HG02759 (cell line): ENCODE results near the gene TMED9.
"Not testable (repeated sequence)": the region's sequence is repeated elsewhere in the genome, so short reads cannot be mapped to it uniquely, and the experiment has no call there.

Experiments
- ATAC-seq: cut with Tn5 transposase; IDR thresholded peaks from one replicate; pipeline ENCODE4 v1.9.1; 2021; ENCODE audit warnings: mild to moderate bottlenecking, moderate library complexity; ENCODE audit not compliant: unreplicated experiment

TMED9 gene

DNA sequence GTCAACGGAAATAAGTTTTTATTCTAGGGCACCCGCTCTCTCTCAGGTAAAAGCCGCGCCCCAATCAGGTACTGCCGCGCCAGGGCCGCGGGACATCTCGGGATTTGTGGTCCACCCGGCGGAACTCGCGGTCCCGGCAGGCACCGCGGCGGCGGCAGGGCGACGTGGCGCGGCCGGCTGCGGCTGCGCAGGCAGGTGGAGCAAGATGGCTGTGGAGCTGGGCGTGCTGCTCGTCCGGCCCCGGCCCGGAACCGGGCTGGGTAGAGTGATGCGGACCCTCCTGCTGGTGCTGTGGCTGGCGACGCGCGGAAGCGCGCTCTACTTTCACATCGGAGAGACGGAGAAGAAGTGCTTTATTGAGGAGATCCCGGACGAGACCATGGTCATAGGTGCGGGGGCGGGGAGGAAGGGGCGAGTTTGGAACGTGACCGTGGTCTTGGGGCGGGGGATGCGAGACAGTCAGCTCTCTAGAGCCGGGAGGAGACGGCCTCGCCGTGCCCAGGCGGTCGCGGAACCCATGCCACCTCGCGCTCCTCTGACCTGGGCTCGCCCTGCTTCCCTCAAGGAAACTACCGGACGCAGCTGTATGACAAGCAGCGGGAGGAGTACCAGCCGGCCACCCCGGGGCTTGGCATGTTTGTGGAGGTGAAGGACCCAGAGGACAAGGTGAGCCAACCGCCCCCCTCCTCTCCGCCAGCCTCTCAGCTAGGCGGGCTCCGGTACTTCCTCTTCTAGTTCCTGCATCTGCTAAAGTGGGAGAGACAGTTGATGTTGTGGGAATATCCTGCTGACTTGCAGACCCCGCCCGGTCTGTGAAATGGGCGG lies at the start of gene TMED9:
Gene TMED9, plus strand, starts transcription at position 194 of the 825 bp plus-strand sequence. Its CDS starts 12 bp downstream, at position 206.
- peak; percentile 97 for ATAC-seq

DNA sequence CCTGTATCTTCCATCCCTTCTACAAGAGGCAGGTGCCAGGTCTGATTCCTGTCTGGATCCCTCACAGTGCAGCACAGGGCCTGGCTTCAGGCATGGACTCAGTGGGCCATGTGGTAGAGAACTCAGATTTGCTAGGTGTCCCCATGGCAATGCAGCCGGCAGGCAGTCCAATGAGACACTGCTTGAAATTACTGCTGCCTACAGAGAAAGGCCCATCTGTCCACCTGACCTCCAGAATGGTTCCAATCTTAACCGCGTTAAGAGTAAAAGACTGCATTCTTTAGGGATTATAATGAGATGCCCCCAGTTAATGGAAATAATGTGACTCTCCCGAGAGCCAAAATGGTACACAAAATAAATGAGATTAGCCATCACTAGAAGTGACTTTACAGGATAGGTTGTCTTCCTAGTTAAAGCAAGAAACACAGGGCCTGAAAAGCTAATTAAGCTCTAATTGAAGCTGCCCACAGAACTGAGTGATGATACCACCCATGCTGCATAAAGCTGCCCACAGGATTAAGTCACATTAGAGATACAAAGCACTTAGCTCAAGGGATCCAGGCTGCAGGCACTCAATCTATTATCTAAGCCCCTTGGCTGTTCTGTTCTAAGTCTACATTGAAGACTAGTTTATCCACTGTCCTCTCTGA lies 49.1 kb upstream of the TMED9 start:
- ATAC-seq, result no peak

DNA sequence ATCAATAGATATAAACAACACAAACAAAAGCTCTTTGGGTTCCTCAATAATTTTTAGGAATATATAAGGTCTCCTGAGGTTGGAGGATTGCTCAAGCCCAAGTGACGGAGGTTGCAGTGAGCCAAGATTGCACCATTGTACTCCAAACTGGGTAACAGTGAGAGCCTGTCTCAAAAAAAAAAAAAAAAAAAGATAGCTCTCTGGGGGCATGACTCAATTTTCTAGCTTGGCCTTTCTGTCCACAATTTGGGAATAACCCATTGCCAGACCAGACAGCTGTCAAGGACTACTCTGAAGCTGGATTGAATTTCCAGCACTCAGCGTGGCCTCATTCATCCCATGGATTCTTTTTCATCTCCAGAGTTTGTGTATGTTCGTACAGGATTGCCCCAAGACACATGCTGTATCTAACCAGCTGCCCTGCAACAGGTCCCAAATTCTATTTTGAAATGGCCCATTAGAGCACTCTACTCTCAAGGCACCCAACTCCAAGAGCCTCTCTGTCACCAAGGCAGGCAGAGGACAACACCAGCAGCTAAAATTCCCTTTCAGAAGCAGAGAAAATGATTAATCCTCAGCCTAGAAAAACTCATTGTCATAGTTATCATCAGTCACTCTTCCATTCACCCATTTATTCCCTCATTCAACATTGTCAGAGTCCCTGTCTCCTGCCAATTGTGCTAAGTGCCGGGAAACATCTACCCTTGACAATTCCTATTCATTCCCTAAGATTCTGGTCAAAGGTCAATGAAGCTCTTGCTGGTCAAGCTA lies 46.3 kb upstream of the TMED9 start:
- ATAC-seq, result no peak

DNA sequence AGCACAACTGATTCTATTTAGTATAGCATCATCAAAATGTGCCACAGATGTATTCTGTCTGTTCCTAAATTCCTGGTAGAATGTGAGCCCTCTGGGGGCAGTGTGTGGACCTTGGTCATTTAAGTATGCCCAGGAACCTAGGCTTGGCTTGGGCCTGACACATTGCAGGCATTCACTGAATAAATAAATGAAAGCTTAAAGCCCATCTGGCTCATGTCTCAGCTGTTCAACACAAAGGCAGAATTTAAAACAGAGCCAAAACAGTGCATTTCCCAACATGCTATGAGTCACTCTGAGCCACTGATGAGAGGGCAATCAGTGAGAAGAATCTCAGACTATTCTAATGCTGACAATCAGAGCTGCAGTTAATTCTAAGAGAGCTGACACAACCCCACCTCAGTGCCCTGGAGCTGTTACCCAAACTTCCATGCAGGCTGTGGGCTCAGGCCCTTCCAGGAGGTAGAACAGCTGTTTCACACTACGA lies 45.7 kb upstream of the TMED9 start:
- ATAC-seq, result no peak

DNA sequence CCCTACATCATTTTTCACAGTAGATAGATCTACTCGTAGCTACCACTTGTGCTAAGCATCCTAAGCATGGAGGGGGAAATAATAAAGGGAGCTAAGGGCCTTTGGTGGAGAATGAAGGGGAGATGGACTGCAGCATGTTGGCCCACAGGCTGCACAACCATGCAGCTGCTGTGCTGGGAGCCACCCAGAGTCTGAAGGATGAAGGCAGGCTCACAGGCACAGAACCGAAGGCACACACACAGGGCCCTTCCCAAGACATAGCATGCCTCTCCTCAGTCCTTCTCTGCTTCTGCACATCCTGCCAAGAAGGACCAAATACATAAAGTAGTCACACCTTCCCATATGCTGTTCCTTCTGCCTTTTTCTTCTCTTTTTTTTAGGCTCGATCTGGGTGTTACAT lies 44.3 kb upstream of the TMED9 start:
- ATAC-seq, result no peak

DNA sequence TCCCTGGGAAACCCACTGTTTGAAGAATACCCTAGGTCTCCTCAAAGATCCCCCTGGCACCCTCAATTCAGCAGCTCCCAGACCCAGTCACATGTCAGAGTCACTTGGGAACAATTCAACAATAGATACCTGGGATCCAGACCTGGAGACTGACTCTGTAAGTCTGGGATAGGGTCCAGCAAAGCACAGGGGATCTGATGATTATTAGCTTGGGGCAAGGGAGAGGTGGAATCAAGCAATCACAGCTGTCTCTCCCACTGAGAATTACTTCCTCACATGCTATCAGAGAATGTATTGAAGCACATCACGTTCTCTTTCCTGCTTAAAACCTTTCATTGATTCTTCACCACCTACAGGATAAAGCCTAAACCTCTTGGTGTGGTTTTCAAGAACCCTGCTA lies 43.5 kb upstream of the TMED9 start:
- ATAC-seq, result no peak

DNA sequence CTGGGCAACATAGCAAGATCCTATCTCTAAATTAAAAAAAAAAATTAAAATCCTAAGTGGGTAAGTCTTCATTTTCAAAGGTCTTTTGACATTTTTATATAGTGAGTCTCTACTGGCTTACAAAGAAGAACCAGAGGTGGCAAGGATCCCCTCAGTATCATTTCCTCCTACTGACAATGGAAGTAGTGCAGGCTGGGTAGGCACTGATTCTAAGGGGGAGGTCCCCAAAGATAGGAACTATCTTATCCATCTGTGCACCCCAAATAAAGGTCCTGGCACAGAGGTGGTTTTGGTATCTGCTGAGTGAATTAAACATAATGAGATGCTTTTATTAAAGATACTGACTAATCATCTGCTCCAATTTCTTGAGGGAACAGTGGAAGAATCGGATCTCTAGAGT lies 41.9 kb upstream of the TMED9 start:
- ATAC-seq, result no peak

DNA sequence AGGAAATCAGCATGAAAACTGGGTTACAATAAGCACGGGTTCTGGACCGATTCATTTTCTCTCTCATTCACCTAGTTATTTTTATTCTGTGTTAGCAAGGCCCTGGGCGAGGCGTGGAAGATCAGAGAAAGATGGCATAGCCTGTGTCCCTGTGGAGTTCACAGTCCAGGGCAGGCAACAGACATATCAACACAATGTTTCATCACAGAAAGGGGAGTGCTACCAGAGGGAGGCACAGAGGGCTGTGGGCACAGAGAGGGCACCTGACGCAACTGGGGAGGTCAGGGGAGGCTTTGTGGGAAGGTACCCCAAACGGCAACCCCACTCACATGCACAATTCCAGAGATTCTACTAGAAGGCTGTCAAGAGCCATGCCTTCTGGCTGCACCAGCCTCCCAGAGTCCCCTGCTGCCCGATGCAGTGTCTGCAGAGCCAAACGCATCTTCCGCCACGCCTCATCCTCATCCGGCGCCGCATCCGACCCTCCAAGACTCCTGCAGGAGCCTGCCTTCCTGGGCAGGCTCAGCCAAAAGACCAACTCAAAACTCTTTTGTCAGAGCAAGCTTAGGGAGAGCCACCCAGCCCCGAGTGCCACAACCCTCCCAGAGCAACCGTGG lies 39.1 kb upstream of the TMED9 start:
- no peak for ATAC-seq

DNA sequence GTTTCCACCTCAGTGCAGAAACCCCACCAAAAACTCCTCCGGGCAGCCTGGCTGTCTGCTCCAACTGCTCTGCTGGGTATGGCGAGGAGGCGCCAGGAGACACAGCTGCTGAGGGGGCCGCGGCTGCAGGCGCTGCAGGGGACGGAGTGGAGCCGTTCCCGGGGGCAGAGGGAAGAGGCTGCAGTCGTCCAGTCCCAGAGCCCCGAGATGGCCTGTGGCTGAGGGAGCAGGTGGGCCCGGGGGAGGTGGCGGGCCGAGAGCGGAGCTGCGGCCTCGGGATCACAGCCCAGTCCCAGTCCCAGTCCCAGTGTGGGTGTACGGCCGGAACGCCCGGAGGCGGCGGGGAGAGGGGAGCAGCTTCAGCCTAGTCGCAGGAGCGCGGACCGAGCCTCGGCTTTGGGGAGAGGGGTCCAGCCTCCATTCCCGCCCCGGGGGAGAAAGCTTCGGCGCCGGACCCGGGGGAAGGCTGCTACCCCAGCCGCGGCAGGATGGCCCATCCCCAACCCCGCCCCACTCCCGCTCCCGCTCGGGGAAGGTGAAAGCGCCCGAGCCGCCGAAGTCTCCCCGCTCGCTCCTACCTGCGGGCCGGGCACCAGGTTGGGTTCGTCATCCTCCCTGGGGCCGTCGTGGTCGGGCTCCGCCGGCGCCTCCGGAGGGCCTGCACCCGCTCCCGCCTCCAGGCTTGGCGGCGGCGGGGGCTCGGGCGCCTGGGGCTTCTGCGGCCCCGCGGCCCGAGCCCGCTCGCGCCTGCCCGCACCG lies 38.2 kb upstream of the TMED9 start:
- ATAC-seq, result peak; percentile 51

DNA sequence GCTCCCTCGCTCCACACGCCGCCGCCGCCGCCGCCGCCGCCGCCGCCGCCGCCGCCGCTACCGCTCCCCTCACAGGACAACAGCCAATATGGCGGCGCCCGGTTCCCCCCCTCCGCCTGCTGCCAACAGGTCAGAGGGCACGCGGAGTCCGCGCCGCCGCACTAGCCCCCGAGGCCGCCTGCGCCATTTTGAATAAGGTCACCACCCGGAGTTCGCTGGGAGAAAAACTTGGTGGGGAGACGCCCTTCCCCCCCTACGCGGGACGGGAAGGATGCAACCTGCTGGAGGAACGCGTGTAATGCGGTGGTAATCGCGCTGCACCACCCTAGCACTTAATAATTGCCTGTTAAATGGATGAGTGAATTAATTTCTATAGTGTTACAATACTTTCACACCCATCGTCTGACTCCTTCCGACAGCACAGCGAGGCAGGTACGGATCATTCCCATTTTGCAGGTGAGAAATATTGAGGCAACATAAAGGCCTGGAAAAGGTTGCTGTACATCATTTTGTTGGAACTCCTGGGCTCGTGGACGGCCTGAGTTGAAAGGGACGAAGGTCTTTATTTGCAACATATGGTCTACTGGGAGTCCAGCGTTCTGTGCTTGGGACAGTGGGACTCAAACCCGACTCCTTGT lies 37.4 kb upstream of the TMED9 start, which contains the start of gene FAM193B:
Gene FAM193B, minus strand, starts transcription at position 90 of the 638 bp plus-strand sequence. CDS start 105 bp downstream, outside the sequence.
- peak; percentile 90 for ATAC-seq

DNA sequence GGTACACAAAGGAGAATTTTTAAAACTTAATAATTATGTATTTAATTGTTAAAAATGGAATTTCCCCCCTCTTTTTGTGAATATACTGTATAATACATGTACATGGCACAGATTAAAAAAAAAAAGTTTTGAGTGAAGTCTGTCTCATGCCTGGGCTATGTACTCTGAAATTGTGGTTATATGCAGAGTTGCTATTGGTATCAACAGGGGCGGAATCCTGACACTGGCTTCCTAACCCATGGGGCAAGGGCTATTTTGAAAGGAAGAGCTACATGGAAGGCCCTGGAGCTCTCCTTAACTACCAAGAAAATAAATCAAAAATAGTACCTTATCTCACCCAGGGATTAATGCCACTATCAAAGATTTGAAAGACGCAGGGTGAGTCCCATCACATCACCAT lies 36.8 kb upstream of the TMED9 start:
- ATAC-seq, result no peak

DNA sequence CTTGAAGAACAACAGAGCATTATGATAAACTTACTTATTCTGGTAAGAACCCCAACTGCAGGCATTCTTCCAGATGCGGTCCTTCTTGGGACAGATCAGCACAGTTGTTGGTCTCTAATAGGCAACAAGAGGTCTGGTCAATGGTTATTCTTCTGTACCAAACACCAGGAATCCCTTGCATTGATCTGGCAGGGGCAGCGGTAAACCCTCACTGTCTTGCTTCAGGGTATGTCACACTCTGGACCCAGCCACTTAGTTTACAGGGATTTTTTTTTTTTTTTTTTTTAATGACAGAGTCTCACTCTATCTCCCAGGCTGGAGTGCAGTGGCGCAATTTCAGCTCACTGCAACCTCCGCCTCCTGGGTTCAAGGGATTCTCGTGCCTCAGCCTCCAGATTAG lies 36.3 kb upstream of the TMED9 start:
- ATAC-seq, result no peak

DNA sequence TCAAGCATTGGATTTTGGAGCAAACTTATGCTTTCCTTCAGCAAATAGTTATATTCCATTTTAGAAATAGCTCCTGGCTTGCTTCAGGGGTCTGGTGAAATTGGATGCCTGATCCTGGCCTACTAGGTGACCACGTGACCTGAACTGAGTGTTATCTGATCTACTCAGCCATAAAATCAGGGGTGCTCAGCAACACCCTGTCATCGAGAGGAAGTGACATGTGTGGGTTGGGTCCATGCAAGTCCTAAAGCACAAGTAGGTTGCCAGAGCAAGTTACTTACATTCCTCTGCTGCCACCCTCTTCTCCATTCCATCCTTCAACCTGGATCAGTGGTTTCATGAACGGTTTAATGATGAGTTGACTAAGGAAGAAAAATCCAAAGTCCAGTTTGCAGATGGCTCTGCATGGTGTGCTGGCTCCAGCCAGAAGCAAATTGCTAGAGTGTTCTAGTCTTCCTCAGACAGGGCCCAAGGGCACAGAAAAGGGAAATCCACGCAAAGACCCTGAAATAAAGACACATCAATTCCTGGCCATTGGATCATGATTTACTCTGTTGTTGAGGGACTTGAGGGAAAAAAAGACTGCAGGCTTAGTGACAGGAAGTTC lies 34.9 kb upstream of the TMED9 start:
- no peak for ATAC-seq

DNA sequence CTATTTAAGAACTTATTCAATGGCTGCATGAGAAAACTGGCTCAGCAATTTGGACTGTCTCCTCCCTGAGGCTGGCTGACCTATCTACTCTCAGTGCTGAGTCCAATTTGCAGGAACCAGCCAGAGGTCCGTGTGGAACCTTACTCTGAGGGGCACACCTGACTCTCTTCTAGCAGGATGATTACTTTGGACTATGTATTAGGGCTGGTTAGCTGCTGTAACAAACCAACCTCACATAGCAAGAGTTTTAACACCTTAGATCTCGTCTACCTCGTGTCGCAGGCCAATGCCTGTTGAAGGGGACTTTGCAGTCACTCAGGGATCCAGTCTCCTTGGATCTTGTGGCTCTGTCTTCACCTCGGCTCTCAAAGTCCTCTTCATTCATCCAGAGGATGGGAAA lies 34.2 kb upstream of the TMED9 start:
- ATAC-seq, result no peak

DNA sequence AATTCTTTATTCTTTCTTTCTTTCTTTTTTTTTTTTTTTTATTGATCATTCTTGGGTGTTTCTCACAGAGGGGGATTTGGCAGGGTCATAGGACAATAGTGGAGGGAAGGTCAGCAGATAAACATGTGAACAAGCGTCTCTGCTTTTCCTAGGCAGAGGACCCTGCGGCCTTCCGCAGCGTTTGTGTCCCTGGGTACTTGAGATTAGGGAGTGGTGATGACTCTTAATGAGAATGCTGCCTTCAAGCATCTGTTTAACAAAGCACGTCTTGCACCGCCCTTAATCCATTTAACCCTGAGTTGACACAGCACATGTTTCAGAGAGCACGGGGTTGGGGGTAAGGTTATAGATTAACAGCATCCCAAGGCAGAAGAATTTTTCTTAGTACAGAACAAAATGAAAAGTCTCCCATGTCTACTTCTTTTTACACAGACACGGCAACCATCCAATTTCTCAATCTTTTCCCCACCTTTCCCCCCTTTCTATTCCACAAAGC lies 32.5 kb upstream of the TMED9 start:
- not testable (repeated sequence) for ATAC-seq

DNA sequence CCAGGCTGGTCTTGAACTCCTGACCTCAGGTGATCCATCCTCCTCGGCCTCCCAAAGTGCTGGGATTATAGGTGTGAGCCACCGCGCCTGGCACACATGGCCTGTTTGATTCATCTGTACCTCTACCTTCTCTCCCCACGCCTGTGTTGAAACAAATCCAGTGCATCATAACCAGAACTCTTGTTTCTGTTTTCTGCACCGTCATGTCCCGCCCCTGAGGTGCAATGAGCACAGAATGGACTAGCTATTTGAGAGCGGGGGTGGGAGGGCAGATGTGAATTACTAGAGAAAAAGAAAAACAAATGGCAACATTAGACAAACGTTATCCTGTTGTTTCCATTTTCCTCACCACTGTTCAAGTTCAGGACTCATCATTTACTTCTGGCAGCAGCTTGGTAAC lies 27.0 kb upstream of the TMED9 start:
- no peak for ATAC-seq

DNA sequence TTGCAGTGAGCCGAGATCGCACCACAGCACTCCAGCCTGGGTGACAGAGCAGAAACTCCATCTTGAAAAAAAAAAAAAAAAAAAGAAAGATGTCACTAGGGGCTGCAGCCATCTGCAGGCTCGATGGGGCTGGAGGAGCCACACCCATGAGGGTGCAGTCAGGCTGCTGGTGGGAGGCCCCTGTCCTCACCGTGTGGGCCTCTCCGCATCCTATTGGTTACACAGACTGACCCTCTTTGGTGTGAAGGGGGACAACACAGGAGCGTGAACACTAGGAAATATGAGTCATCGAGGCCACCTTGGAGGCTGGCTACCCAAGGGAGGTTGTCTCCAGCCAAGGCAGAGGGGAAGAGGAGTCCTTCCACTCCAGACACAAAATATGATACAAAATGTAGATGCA lies 23.7 kb upstream of the TMED9 start:
- ATAC-seq, result no peak

DNA sequence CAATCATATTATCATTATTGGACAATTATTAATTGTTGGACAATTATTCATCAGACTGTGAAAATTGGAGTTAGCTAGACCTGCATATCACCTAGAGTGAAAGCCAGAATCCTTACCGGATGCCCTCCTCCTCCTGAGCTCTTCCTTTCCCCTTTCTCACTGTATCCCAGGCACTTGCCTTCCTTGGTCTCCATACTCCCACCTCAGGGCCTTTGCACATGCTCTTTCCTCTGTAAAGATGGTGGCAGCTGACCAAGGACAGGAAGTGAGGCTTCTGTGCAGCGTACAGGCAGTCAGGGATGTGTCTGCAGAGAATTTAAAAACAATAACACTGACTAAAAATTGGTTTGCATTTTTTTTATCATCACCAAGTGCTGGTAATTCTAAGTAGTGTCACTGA lies 22.1 kb upstream of the TMED9 start:
- no peak for ATAC-seq

DNA sequence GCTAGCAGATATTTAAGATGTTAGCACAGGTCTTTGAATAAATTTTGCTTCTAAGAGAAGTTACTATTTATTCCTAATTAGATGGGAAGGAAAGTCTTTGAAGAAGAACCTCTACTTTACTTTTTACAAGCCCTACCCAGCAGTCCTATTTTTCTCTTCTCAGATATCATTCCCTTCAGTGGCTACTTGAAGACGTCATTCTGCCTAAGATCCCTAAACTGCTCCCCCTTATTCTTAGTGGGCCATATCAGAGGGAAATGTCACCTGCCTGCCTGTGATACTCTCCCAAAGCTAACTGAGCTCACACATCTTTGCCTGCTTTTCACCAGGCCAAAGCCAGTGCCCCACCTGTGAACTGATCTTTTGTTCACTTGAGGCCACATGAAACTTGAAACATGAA lies 16.5 kb upstream of the TMED9 start:
- no peak for ATAC-seq
